CD4-positive, alpha-beta T cell treated with Interleukin-6 at 100 ng/mL for 8 hours (primary cell): Measurements from ENCODE around the gene ATRAID.

ENCODE experiments used
- DNase-seq: peaks from one replicate; pipeline ENCODE4 v3.0.0-alpha.2; 2020; ENCODE audit warnings: mixed read lengths, low spot score

Gene ATRAID

DNA sequence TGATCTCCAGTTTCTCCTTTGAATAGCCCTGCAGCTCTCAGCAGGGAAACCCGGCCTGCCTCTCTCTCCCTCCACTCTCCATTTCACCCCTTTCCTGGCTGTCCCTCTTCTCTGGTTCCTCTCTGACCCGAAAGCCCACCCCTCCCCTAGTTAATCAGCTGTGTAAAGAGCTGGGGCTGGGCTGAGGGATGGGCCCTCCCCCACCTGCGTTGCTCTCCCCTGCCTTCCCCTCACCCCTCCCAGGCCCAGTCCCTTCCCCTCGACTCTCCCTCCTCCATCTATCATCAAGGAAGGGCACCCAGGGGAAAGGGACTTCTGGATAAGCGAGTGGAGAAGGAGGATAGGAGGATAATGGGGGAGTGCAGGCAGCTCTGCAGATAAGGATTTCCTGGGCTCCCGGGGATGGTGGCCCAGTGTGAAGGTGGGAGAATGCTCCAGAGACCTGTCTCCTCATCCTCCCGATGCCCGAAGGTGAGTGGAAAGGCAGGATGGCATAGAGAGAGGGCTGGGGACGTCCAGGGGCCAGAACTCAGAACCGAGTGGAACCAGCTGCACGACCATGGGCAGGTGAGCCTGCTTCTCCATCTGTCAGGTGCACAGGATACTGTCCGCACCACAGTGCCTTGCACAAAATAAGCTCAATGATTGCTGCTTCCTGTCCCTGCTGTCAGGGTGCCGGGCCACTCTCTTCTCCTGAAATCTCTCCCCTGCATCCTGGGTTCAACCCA is 39.0 kb downstream of the ATRAID start:
- no peak for DNase-seq

DNA sequence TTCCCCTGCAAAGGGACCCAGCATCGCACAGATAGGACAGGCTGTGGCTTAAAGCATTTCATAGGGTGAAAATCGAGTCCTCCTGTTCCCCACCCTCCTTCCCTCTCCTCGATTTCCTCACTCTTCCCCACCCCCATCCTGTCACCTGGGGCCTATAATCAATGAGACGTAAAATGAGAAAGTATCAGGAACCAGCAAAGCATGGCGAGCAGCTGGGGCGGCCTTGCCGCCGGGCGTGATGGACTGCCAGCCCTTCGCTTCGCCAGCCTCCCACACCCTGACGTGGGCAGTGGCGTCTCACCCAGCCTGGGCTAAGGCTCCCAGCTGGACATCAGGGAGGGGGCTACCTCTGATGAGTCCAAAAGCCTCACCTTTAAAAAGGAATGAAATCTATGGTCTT is 39.9 kb downstream of the ATRAID start:
- no peak for DNase-seq

DNA sequence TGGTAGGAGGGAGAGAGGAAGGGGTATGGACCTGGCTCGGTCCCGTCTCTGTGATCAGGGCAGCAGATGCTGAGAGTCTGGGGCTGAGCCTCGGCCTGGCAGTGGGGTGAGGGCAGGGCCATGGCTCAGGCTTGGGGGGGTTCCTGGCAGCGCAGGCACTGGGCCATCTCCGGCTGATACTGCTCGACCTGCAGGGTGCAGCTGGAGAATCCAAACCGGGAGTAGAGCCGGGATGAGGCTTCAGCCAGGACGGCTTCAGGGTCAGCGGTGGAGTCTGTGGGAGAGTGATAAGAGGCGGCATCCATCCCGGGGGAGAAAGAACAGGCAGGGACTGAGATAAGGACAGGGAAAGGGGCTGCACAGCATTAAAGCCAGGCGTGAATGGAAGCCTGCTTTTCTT is 43.3 kb downstream of the ATRAID start:
- DNase-seq = no peak

DNA sequence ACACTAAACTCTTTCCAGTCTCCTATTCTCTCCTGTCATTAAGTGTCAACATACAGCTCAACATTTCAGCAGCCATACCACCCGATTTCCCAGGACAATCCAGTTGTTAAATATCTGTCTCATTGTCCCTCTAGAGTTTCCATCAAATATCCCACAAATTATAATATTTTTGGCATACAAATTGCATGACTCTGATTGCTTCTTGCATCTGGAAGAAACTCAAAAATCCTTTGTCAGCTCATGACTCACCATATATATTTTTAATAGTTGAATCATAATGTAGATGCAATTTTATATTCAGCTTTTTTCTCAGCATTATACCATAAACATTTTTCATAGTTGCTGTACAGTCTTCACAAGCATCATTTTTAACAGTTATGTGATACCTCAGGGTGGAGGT is 43.8 kb downstream of the ATRAID start:
- DNase-seq = no peak

DNA sequence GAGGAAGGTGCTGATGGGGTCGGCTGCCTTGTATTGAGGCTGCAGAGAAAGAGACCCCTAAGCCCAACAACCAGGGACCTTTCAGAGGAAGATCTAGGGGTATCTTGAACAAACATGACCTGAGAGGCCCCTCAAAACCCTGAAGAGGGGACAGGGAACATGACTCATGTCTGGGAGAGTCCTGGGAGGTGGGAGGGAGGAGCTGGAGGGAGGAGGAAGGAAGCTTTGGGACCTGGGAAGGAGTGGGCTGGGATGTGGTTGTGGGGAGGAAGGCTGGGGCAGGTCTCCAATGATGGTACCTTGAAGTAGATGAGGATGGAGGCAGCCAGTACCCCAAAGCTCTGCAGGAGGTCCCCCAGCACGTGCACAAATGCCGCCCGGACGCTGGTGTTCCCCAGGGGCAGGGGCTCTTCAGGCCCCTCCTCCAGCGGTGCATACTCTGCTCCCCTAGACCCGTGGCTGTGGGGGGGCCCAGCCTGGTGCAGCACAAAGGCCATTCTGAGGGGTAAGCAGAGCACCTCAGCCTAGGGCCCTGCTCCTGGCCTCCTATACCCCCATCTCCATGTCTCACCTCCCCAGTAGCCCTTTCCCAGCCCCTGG is 45.1 kb downstream of the ATRAID start:
- no peak for DNase-seq

DNA sequence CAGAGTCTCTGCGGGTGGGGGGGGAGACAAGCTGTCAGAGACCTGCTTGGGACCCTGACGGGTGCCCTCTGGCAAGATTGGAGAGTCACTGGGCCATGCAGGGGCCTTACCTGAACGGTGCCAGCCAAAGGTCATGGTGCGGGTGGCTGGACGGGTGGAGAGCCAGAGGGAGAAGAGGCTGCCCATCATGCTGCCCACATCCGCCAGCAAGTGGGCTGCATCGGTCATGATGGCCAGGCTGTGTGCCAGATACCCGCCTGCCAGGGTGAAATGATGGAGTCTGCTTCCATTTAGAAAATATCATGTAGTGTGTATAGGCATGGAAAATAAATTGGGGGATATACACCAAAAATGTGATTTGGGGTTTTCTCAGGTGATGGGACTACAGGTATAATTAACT is 46.2 kb downstream of the ATRAID start:
- no peak for DNase-seq

DNA sequence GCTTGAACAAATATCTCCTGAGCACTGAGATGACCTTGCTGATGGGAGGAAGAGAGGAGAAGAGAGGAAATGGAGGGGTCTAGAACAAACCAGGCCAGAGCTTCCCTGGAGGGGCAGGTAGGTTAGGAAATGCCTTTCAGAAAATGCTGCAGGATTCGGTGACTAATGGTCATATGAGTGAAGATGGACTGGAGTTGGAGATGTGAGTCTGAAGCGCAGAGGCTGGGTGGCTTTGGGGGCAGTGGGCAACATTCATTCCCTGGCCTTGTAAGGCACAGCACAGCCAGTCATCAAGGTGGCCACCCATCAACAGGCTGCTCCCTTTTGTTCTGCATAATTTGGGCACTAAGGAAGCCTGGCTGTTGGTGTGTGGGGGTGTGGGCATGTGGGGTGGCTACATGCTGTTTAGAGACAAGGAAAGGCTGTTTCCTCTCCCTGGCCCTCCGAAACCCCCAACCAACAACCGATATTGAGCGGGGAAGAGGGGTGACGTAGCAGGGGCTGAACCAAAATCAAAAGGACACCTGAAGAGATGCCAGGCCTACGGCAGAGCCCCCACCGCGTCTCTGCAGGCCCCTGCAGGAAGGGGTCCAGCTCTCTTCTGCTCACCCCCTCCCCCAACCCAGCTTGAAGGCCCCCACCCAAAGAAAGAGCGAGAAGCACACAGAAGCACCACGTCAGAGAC is 49.5 kb downstream of the ATRAID start:
- no peak for DNase-seq

DNA sequence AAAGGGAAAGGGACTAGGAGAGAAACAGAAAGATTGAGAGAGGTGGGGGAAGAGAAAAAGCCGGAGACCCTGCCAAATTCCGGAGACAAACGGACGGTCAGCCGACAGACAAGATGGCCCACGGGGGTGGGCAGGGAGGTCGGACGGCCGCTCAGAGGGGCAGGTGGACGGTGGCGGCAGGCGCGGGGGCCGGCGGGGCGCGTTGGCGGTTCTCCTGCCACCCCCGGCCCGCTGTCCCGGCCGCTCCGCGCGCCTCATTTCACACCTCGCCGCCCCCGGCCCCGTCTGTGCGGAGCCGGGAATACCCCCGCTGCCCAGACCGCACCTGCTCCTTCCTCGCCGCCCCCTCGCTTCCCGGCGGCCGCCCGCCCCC is 50.1 kb downstream of the ATRAID start:
- no peak for DNase-seq

DNA sequence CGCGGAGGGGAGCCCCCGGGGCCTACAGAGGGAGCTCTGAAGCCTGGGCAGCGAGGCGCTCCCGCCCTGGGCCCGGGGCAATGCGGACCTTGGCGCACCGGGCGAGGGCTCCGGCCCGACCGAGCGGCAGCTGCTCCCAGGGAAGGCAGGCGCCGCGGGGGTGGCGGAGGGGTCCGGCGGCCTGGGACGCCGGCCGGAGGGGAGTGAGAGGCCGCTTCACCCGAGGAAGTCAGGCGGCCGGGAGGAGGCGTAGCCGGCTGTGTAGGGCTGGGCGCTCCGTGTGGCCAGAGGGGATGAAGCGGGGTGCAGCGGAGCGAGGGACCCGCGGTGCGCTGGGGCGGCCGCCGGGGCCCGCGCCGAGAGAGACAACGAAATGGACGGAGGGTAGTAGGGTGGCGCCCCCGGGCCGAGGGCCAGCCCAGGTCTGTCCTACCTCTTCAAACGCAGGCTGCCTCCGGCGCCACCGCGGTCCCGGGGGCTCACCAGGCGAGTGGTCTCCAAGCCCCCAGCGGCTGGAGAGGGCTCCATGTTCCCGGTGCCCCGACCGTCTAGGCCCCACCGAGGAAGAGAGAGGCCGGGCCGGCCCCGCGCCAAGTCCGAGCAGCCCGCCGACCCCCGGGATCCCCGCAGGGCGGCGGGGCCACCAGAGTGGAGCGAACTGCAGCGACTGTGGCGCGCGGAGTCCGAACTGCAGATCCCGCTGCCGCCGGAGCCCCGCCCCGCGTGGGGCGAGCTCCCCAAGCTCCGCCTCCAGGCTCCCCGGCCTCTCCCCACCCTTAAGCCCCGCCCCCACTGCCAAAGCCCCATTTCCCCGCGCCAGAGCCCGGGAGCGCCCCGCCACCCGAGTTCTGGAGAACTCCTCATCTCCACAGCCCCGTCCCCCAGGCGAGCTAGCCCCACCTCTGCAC is 50.8 kb downstream of the ATRAID start, which contains the start of gene SLC30A3:
Gene SLC30A3 (minus strand): TSS at position 669 of the 908 bp plus-strand sequence. CDS start 141 bp downstream, at position 528.
- DNase-seq = peak; percentile 60

DNA sequence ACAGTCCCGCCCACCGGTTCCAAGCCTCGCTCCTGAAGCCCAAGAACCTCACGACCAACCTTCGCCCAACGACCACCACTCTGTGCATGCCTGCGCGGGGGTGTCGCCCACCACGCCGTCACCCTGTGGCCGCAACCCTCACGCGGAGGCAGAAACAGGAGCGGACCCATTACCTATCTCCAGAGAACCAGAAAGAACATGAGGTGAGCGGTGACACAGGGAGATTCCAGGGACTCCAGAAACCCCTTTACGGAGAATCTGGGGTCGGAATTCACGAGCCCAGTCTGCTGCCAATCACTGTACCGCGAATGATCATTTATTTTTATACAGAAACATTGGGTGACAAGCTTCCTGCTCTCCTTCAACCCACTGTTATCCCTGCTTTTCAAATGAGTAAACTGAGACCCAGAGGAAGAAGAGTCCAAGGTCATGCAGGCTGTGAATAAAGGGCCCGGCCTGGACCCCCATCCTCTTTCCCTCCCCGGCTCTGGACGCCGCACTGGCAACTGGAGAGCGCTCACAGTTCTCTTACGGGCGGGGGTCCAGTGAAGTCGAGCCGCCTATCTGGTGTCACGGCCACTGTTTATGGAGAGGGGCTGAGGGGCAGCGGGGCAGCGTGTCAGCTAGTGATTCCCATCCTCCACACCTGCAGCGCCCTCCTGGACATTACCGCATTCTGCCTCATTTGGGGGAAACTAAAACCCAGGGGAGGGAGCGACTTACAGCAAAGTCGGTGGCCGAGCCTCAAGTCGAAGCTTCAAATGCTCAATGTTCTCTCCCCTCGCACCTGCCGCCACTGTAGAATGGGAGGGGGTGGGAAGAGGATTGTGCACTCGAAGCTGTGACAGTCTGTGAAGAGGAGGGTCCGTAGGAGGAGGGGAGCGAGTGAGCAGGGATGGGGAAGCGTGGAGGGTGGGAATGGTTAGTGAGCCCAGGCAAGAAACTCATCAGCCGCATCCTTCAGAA is 51.7 kb downstream of the ATRAID start:
- no peak for DNase-seq

DNA sequence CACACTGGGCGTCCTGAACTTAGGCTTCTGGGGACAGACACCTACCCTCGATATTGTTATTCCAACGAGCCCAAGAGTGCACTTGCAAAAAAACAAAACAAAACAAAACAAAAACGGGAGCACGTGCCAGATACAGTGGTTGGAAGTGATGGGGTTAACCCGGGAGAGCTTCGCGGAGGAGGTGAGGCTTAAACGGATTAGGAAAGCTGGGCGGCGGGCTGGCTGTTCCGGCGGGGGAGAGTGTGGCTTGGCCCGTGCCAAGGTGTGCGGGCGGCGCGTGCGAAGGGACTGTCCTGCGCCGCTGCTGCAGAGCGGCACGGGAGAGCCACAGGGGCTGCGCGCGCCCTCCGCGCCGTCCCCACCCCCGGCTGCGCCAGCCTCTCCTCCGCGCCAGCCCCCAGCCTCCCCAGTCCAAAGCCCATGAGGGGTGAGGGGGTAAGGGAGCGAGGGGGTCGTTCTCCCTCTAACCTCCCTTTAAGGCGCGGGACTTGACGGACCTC is 52.5 kb downstream of the ATRAID start:
- no peak for DNase-seq

DNA sequence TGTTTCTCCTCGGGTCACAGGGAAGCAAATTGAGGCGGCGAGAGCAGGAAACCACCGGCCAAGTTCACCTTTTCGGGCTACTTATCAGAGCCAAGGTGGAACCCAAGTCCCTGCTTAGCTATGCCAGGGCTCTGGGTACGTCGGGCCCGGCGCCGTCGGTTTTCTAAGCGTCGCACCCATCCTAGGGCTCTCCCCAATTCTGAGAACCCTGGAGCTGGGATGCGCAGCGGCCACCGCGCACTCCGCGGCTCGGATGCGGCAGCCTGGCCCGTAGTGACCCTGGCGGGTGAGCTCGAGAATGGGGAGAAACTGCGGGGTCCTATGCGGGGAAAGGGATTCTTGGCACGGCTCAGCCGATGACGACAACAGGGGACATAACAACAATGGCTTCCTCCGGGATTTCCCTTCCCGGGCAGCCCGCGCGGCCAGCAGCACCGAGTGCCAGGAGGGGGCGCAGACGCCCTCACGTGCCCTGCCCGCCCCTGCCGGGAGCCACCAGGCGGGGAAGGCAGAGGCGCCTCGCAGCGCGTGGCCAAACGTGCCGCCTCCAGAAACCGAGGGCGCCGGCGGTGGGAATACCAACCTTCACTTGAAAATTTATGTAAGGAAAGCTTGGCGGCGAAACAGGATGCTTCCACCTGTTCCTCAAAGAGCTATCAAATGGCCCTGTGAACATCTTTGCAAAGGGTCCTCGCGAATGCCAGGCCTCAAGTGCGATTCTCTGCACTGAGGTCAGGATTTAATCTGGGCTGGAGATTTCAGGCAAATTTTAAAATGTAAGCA is 53.1 kb downstream of the ATRAID start:
- peak; percentile 51 for DNase-seq

DNA sequence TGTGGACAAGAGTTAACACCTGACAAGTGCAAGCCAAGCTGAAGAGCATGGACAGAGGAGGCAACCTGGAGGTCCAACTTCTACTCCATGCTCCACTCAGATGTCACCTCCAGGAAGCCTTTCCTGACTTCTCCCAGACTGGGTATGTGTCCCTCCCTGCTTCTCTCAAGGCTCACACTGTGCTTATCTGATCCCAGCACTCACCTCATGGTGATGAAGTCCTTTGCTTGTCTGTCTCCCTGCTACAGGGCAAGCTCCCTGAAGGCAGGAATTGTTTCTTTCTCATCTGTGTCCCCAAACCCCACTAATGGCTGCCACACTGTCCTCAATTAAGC is 53.7 kb downstream of the ATRAID start:
- no peak for DNase-seq
